ENCODE results near the gene REEP6.
"Not testable (repeated sequence)": the region's sequence is repeated elsewhere in the genome, so short reads cannot be mapped to it uniquely, and the experiment has no call there.

Gene REEP6

DNA sequence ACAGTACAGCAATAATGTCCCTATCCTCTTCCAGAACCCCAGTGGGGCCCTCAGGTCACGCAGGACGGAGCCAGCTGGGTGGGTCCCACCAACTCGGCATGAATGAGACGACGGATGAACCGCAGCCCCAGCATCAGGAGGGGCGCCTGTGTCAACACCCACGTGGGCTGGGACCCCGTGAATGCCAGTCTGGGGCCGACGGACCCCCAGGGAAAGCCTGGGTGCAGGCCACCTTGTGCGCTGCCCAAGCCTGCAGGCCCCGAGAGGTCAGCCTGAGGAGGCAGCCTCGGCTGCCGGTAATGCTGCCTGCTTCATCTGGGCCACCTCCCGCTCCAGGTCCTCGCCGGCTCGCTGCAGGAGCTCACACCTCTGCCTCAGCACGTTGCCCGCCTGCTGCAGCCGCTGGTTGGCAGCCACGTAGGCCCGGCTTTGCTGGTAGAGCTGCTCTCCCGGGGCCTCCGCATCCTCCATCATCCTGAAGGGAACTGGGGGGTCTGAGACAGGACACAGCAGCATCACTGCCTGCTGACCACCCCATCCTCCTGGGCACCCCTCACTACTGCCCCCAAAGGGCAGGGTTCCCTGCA lies 16.1 kb upstream of the REEP6 start:
- DNase-seq, result no peak
- no peak overlapping the region for H3K4me3 Mint-ChIP-seq
- TF ChIP-seq, protein P1, sequence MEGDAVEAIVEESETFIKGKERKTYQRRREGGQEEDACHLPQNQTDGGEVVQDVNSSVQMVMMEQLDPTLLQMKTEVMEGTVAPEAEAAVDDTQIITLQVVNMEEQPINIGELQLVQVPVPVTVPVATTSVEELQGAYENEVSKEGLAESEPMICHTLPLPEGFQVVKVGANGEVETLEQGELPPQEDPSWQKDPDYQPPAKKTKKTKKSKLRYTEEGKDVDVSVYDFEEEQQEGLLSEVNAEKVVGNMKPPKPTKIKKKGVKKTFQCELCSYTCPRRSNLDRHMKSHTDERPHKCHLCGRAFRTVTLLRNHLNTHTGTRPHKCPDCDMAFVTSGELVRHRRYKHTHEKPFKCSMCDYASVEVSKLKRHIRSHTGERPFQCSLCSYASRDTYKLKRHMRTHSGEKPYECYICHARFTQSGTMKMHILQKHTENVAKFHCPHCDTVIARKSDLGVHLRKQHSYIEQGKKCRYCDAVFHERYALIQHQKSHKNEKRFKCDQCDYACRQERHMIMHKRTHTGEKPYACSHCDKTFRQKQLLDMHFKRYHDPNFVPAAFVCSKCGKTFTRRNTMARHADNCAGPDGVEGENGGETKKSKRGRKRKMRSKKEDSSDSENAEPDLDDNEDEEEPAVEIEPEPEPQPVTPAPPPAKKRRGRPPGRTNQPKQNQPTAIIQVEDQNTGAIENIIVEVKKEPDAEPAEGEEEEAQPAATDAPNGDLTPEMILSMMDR (IDR thresholded peaks at IDR 0.05), result no peak
- H3K27ac Mint-ChIP-seq, result no peak overlapping the region
- peaks cover 26% of the 10 kb centered on the region for H3K4me1 Mint-ChIP-seq
- H3K27me3 Mint-ChIP-seq (ENCODE audit: low read depth, poor library complexity), result peaks cover 44% of the 10 kb centered on the region
- no peaks in the 10 kb centered on the region for H3K9me3 Mint-ChIP-seq
- H3K36me3 Mint-ChIP-seq (ENCODE audit: low read depth), result peaks cover 5% of the 10 kb centered on the region

DNA sequence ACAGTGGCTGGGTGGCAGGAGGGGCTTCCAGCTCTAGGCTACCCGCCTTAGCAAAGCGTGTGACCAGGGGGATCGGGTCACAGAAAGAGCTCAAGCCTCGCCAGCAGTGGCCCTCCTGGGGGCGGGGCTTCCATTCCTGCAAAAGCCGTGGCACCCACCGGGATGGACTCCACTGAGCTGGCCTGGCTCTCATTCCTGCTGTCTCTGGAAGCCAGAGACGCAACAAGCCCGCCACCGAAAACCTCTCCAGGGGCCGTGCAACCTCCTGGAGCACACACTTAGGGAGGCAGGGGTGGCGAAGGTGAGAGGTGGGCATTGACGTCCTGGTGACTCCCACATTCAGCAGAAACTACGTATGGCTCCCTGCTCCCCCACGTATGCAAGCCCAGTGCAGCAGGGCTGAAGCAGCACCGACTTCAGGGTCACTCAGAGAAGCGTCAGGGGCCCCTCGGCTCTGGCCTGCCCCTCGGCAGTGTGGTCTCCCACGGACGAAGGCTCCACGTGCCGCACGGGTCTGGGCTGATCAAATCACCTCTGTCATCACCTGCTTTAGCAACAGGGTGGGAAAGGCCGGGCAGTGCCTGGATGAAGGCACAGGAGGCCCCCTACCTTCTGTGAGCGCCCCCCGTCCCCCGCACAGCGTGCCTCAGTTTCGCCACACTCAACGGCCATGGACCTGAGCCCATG lies 15.1 kb upstream of the REEP6 start:
- peaks cover 23% of the 10 kb centered on the region for H3K4me1 Mint-ChIP-seq
- no peak overlapping the region for H3K4me3 Mint-ChIP-seq
- no peak overlapping the region for H3K27ac Mint-ChIP-seq
- no peaks in the 10 kb centered on the region for H3K9me3 Mint-ChIP-seq
- peaks cover 5% of the 10 kb centered on the region for H3K36me3 Mint-ChIP-seq (ENCODE audit: low read depth)
- TF ChIP-seq, protein P1 (IDR thresholded peaks at IDR 0.05), result no peak
- peaks cover 34% of the 10 kb centered on the region for H3K27me3 Mint-ChIP-seq (ENCODE audit: low read depth, poor library complexity)
- no peak for DNase-seq

DNA sequence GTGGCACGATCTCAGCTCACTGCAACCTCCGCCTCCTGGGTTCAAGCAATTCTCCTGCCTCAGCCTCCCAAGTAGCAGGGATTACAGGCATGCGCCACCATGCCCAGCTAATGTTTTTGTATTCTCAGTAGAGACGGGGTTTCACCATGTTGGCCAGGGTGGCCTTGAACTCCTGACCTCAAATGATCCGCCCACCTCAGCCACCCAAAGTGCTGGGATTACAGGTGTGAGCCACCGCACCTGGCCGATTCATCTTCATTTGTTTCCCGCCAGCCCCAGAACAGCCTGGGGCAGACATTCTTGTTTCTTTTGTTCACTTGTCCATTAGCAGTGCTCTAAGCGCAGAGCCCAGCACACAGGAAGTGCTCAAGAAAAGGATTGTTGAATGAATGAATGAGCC lies 13.9 kb upstream of the REEP6 start:
- H3K4me3 Mint-ChIP-seq; H3K27ac Mint-ChIP-seq; DNase-seq; H3K36me3 Mint-ChIP-seq (ENCODE audit: low read depth); H3K9me3 Mint-ChIP-seq: not testable (repeated sequence)
- Mint-ChIP-seq H3K4me1 (peaks cover 19% of the 10 kb centered on the region), H3K27me3 (ENCODE audit: low read depth, poor library complexity) (peaks cover 22% of the 10 kb centered on the region)

DNA sequence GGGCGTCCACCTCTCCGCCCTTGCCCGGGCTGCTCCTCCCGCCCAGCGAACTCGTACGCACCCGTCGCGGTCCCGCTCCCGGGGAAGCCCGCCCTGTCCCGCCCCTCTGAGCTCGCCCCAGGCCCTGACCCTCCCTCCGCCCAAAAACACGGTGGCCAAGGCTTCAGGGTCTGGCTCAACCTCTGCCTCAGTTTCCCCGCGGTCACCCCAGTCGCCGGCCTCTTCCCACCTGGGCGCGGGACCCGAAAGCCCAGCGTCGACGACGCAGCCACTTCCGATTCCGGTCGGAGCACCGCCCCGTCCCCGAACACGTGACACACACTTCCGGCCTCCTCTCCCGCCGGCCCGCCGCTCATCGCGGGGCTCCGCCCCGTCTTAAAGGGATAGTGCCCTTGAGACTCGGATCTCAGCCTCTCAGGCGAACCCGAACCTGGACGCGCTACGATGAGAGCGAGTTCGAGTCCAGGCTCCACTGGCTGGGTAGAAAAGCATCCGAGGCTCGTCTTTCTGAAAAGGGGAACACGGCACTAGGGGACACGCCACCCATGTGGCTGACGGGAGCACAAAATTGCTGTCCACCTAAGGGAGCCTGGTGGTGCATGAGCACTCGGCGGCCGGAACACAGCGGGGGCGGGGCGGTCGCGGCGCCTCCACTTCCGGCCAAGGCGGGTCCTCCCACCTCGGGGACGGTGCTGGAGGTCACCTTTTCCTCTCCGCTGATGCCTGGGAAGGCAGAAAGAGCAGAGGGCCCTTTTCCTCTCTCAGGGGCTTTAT lies 11.9 kb upstream of the REEP6 start, which contains the start of gene C19orf25:
Gene C19orf25 (minus strand): TSS at position 282 of the 774 bp plus-strand sequence. CDS start 312 bp downstream, outside the sequence.
- Mint-ChIP-seq H3K27ac (peak within 1 kb of the TSS; percentile 90), H3K27me3 (ENCODE audit: low read depth, poor library complexity) (peaks cover 3% of the 10 kb centered on the region), H3K4me1 (peaks cover 19% of the 10 kb centered on the region), H3K4me3 (peak within 1 kb of the TSS; percentile 95), H3K36me3 (ENCODE audit: low read depth) (peaks cover 5% of the 10 kb centered on the region), H3K9me3 (no peaks in the 10 kb centered on the region)
- TF ChIP-seq, protein P1 (IDR thresholded peaks at IDR 0.05), result no peak
- DNase-seq, result peak; percentile 92

DNA sequence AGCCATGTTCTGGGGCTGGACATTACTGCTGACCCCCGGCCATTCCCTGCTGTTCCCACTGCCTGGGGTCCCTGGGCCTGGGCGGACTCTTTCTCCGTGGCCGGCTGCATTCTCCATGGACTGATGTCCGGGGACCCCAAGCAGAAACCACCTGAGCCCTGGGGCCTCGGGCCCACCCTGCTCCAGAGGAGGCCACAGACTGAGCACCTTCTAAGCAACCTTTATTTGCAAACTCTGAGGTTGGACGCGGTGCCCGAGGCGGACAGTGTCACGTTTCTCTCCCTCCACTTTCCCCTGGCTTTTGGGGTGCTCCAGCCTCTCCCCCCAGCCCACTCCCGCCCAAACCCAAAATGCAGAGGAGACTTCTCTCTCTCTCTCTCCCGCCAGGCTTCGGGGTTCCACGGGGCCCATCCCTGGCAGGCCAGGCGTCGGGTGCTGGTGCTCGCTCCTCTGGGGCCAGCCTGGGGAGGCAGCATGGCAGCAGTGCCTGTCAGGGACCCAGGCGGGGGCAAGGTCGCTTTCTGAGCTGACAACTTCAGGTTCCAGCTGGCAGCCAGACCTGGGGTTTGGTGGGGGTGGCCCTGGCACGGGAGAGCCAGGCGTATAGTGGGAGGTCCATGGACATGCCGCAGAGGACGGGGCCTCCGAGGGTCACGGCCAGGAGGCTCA lies 9.6 kb upstream of the REEP6 start:
- Mint-ChIP-seq H3K36me3 (ENCODE audit: low read depth) (peaks cover 5% of the 10 kb centered on the region), H3K4me3 (no peak overlapping the region), H3K27me3 (ENCODE audit: low read depth, poor library complexity) (no peaks in the 10 kb centered on the region), H3K27ac (no peak overlapping the region), H3K4me1 (peaks cover 19% of the 10 kb centered on the region), H3K9me3 (no peaks in the 10 kb centered on the region)
- no peak for DNase-seq
- TF ChIP-seq, protein P1 (IDR thresholded peaks at IDR 0.05), result no peak

DNA sequence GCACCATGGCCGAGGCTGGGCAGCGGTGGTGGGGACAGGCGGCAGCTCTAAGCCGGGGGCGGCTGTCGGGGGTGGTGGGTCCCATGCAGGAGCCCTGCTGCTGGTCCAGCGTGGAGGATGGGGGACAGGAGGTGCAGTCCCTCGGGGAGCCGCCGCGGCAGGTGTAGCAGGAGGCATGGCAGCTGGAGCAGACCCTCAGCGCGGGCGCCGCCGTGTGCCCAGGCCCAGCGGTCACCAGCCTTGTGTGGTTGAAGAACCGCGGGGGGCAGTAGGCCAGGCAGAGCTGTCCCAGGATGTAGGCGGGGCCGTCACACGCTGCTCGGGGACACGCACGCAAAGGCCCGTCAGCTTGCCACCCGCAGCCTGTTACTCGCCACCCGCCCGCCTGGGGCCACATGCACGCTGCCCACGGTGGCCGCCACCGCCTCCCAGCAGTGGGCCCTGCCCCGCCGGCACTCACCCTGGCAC lies 9.1 kb upstream of the REEP6 start:
- Mint-ChIP-seq H3K27ac (no peak overlapping the region), H3K9me3 (no peaks in the 10 kb centered on the region), H3K4me1 (peaks cover 19% of the 10 kb centered on the region), H3K27me3 (ENCODE audit: low read depth, poor library complexity) (no peaks in the 10 kb centered on the region), H3K36me3 (ENCODE audit: low read depth) (peaks cover 5% of the 10 kb centered on the region), H3K4me3 (no peak overlapping the region)
- TF ChIP-seq, protein P1 (IDR thresholded peaks at IDR 0.05), result no peak
- no peak for DNase-seq
